ENCODE measurements around the gene BRINP3. TPM values are rescaled to one million over a fixed set of nuclear protein-coding genes. Genes with fewer than 3 reads are reported as not detected.

Gene BRINP3
- total RNA-seq, 1 donor from 2014 or later: not detected

GRCh38 chr1:190429141-190429540 lies 48.5 kb downstream of the BRINP3 start:
- no peak for DNase-seq (ENCODE audit: low read depth)
- Histone ChIP-seq H3K27me3 (ENCODE audit: control insufficient read depth, insufficient read depth, low read length) (no peaks in the 10 kb centered on the region), H3K4me3 (ENCODE audit: low read depth, low read length) (no peak overlapping the region), H3K36me3 (ENCODE audit: control insufficient read depth, insufficient read depth, low read length) (no peaks in the 10 kb centered on the region)
- no peak for FAIRE-seq
- no peak for TF ChIP-seq CTCF (IDR thresholded peaks at IDR 0.05; ENCODE audit: insufficient read depth, low read length, severe bottlenecking)

GRCh38 chr1:190416239-190416638 lies 61.4 kb downstream of the BRINP3 start:
- TF ChIP-seq CTCF (IDR thresholded peaks at IDR 0.05; ENCODE audit: insufficient read depth, low read length, severe bottlenecking): no peak
- Histone ChIP-seq H3K27me3 (ENCODE audit: control insufficient read depth, insufficient read depth, low read length) (no peaks in the 10 kb centered on the region), H3K36me3 (ENCODE audit: control insufficient read depth, insufficient read depth, low read length) (no peaks in the 10 kb centered on the region), H3K4me3 (ENCODE audit: low read depth, low read length) (no peak overlapping the region)
- FAIRE-seq: no peak
- DNase-seq (ENCODE audit: low read depth): no peak

- Histone ChIP-seq H3K4me3 (ENCODE audit: low read depth, low read length) (no peak overlapping the region), H3K27me3 (ENCODE audit: control insufficient read depth, insufficient read depth, low read length) (no peaks in the 10 kb centered on the region), H3K36me3 (ENCODE audit: control insufficient read depth, insufficient read depth, low read length) (no peaks in the 10 kb centered on the region)
- no peak for TF ChIP-seq CTCF (IDR thresholded peaks at IDR 0.05; ENCODE audit: insufficient read depth, low read length, severe bottlenecking)
- DNase-seq (ENCODE audit: low read depth): no peak
- FAIRE-seq: no peak
These were observed 64.5 kb downstream of the BRINP3 start for GRCh38 chr1:190413142-190413541.

- no peak for TF ChIP-seq CTCF (IDR thresholded peaks at IDR 0.05; ENCODE audit: insufficient read depth, low read length, severe bottlenecking)
- Histone ChIP-seq H3K36me3 (ENCODE audit: control insufficient read depth, insufficient read depth, low read length) (no peaks in the 10 kb centered on the region), H3K27me3 (ENCODE audit: control insufficient read depth, insufficient read depth, low read length) (no peaks in the 10 kb centered on the region), H3K4me3 (ENCODE audit: low read depth, low read length) (no peak overlapping the region)
- FAIRE-seq: no peak
- DNase-seq (ENCODE audit: low read depth): no peak
These were observed 74.3 kb downstream of the BRINP3 start for GRCh38 chr1:190403402-190403801.

GRCh38 chr1:190399233-190399632 lies 78.4 kb downstream of the BRINP3 start:
- Histone ChIP-seq H3K4me3 (ENCODE audit: low read depth, low read length) (no peak overlapping the region), H3K27me3 (ENCODE audit: control insufficient read depth, insufficient read depth, low read length) (no peaks in the 10 kb centered on the region), H3K36me3 (ENCODE audit: control insufficient read depth, insufficient read depth, low read length) (no peaks in the 10 kb centered on the region)
- FAIRE-seq: no peak
- TF ChIP-seq CTCF (IDR thresholded peaks at IDR 0.05; ENCODE audit: insufficient read depth, low read length, severe bottlenecking): no peak
- no peak for DNase-seq (ENCODE audit: low read depth)

GRCh38 chr1:190391582-190391981 lies 86.1 kb downstream of the BRINP3 start:
- no peak for DNase-seq (ENCODE audit: low read depth)
- no peak for TF ChIP-seq CTCF (IDR thresholded peaks at IDR 0.05; ENCODE audit: insufficient read depth, low read length, severe bottlenecking)
- FAIRE-seq: no peak

More at GRCh38 chr1:190391582-190391981, 86.1 kb downstream of the BRINP3 start:
- H3K27me3 ChIP-seq (ENCODE audit: control insufficient read depth, insufficient read depth, low read length): no peaks in the 10 kb centered on the region
- no peaks in the 10 kb centered on the region for H3K36me3 ChIP-seq (ENCODE audit: control insufficient read depth, insufficient read depth, low read length)
- no peak overlapping the region for H3K4me3 ChIP-seq (ENCODE audit: low read depth, low read length)
